ENCODE results near the gene PPP1R15B. TPM values are rescaled to one million over a fixed set of nuclear protein-coding genes. Genes with fewer than 3 reads are reported as not detected.

Gene PPP1R15B
- total RNA-seq, 1 experiment from 2014 or later = 52.5 TPM

- no peak for DNase-seq (ENCODE audit: low spot score)
- no peaks in the 10 kb centered on the region for H3K36me3 ChIP-seq (ENCODE audit: insufficient read depth, low read length, poor library complexity, severe bottlenecking)
- CTCF ChIA-PET = interaction anchor here (0.8 kb wide), 1 partner anchor 103 kb away, joined by 3 read pairs; no protein-coding TSS in a partner anchor
These were observed 52.5 kb downstream of the PPP1R15B start for GRCh38 chr1:204359131-204359473.

GRCh38 chr1:204358605-204359004 lies 53.0 kb downstream of the PPP1R15B start:
- Histone ChIP-seq H3K27me3 (replicated peaks; ENCODE audit: insufficient read depth, low read depth, low read length, poor library complexity) (no peaks in the 10 kb centered on the region), H3K36me3 (ENCODE audit: insufficient read depth, low read length, poor library complexity, severe bottlenecking) (no peaks in the 10 kb centered on the region), H3K4me3 (ENCODE audit: low read depth, low read length, poor library complexity, severe bottlenecking) (no peak overlapping the region), H3K4me1 (ENCODE audit: insufficient read depth, low read length, poor library complexity, severe bottlenecking) (peaks cover 7% of the 10 kb centered on the region), H3K9me3 (ENCODE audit: low read depth, low read length, poor library complexity, severe bottlenecking) (no peaks in the 10 kb centered on the region), H3K27ac (ENCODE audit: low read depth, low read length, poor library complexity, severe bottlenecking) (no peak overlapping the region)
- POLR2A ChIA-PET (ENCODE audit: low non-redundant PET) = interaction anchor here (0.6 kb wide), 1 partner anchor 20 kb away, joined by 7 read pairs; no protein-coding TSS in a partner anchor
- DNase-seq (ENCODE audit: low spot score) = no peak
- no TSS peak for BruUV-seq (replicated peaks)
- CTCF ChIA-PET = no interaction called here
- TF ChIP-seq EZH2 (IDR thresholded peaks at IDR 0.05; ENCODE audit: borderline replicate concordance, low read depth, low read length, poor library complexity, severe bottlenecking) = no peak
- TF ChIP-seq CTCF (conservative IDR thresholded peaks at IDR 0.05; ENCODE audit: low read depth, low read length) = no peak
- intact Hi-C loops (cut with micrococcal nuclease; ENCODE audit: unreplicated experiment) = no loop called here

More at GRCh38 chr1:204359131-204359473, 52.5 kb downstream of the PPP1R15B start:
- intact Hi-C loops (cut with micrococcal nuclease; ENCODE audit: unreplicated experiment) = no loop called here
- POLR2A ChIA-PET (ENCODE audit: low non-redundant PET) = interaction anchor here (0.6 kb wide), 1 partner anchor 19 kb away, joined by 7 read pairs; no protein-coding TSS in a partner anchor
- no peak for TF ChIP-seq CTCF (conservative IDR thresholded peaks at IDR 0.05; ENCODE audit: low read depth, low read length)
- no peak for TF ChIP-seq EZH2 (IDR thresholded peaks at IDR 0.05; ENCODE audit: borderline replicate concordance, low read depth, low read length, poor library complexity, severe bottlenecking)
- no peaks in the 10 kb centered on the region for H3K27me3 ChIP-seq (replicated peaks; ENCODE audit: insufficient read depth, low read depth, low read length, poor library complexity)
- no TSS peak for BruUV-seq (replicated peaks)
- H3K27ac ChIP-seq (ENCODE audit: low read depth, low read length, poor library complexity, severe bottlenecking) = no peak overlapping the region
- peaks cover 7% of the 10 kb centered on the region for H3K4me1 ChIP-seq (ENCODE audit: insufficient read depth, low read length, poor library complexity, severe bottlenecking)
- no peaks in the 10 kb centered on the region for H3K9me3 ChIP-seq (ENCODE audit: low read depth, low read length, poor library complexity, severe bottlenecking)
- no peak overlapping the region for H3K4me3 ChIP-seq (ENCODE audit: low read depth, low read length, poor library complexity, severe bottlenecking)

GRCh38 chr1:204357551-204358490 lies 53.8 kb downstream of the PPP1R15B start:
- Histone ChIP-seq H3K27me3 (replicated peaks; ENCODE audit: insufficient read depth, low read depth, low read length, poor library complexity) (no peaks in the 10 kb centered on the region), H3K36me3 (ENCODE audit: insufficient read depth, low read length, poor library complexity, severe bottlenecking) (no peaks in the 10 kb centered on the region), H3K9me3 (ENCODE audit: low read depth, low read length, poor library complexity, severe bottlenecking) (no peaks in the 10 kb centered on the region), H3K27ac (ENCODE audit: low read depth, low read length, poor library complexity, severe bottlenecking) (no peak overlapping the region), H3K4me1 (ENCODE audit: insufficient read depth, low read length, poor library complexity, severe bottlenecking) (peaks cover 7% of the 10 kb centered on the region), H3K4me3 (ENCODE audit: low read depth, low read length, poor library complexity, severe bottlenecking) (no peak overlapping the region)
- CTCF ChIA-PET = interaction anchor here (1.0 to 1.2 kb wide), 3 partner anchors 41 to 195 kb away, joined by 3 read pairs; no protein-coding TSS in a partner anchor
- intact Hi-C loops (cut with micrococcal nuclease; ENCODE audit: unreplicated experiment) = no loop called here
- no TSS peak for BruUV-seq (replicated peaks)
- TF ChIP-seq CTCF (conservative IDR thresholded peaks at IDR 0.05; ENCODE audit: low read depth, low read length) (no peak), EZH2 (IDR thresholded peaks at IDR 0.05; ENCODE audit: borderline replicate concordance, low read depth, low read length, poor library complexity, severe bottlenecking) (no peak)
- no peak for DNase-seq (ENCODE audit: low spot score)
- POLR2A ChIA-PET (ENCODE audit: low non-redundant PET) = no interaction called here

All from A673 (cell line).